ENCODE results near the gene PTPRA. TPM values are rescaled to one million over a fixed set of nuclear protein-coding genes. Genes with fewer than 3 reads are reported as not detected.

PTPRA gene
- total and polyA plus RNA-seq, 4 donors = 8.7 to 24.3 (median 15.7) TPM

DNA sequence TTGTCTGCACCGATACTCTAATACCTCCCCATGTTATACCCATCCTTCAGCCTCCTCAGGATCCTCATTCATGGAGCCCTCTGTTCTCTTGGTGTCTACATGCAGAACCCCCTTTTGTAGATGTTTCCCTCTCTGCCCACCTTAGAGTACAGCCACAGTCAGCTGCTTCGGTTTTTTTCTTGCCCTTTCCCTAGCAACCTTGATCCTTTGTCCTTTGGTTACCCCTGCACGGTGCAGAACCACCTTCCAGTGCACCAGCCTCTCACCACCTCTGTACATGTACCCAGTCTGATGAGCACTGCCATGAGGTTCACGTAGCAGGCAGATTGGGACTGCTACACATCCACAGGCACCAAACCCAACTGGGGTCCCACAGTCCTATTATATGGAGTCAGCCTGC, 25.5 kb upstream of the PTPRA start:
- Histone ChIP-seq H3K4me3 (ENCODE audit: low read depth in 1 of 3, low read length in 3 of 3) (no peak overlapping the region), H3K36me3 (ENCODE audit: control insufficient read depth in 4 of 4, insufficient read depth in 3 of 4, low read depth in 1 of 4, low read length in 3 of 4) (no peaks in the 10 kb centered on the region), H3K9me3 (ENCODE audit: control insufficient read depth in 4 of 4, low read length in 3 of 4) (no peaks in the 10 kb centered on the region), H3K27ac (ENCODE audit: low read depth in 1 of 2, low read length in 2 of 2) (no peak overlapping the region), H3K4me1 (ENCODE audit: control insufficient read depth in 4 of 4, insufficient read depth in 4 of 4, low read length in 3 of 4) (no peaks in the 10 kb centered on the region), H3K9ac (ENCODE audit: low read depth in 1 of 2, low read length in 2 of 2) (no peak overlapping the region), H3K27me3 (ENCODE audit: control insufficient read depth in 4 of 4, insufficient read depth in 4 of 4, low read length in 3 of 4) (no peaks in the 10 kb centered on the region)
- WGBS = 93% methylated on average over 4 of the region's 4 CpGs
- no peak for TF ChIP-seq TAF1 (conservative IDR thresholded peaks at IDR 0.05)
- no peak for TF ChIP-seq HNF4G (IDR thresholded peaks at IDR 0.05)
- DNase-seq (ENCODE audit: low spot score) = no peak

DNA sequence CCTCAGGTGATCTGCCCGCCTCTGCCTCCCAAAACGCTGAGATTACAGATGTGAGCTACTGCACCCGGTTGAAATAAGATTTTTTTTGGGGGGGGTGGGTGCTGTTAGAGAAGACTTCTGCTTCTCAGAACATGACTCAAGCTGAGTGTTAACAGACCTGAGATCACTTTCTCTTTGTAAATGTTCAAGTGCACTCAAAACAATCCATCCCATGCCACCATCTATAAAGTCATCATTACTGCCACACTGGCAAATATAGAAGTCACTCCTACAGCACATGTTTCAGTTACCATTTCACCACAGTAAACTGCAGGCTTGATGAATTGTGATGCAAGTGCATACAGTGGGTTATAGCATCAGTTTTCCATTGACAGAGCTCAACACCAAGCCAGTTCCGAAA, 23.8 kb upstream of the PTPRA start:
- Histone ChIP-seq H3K4me1 (ENCODE audit: control insufficient read depth in 4 of 4, insufficient read depth in 4 of 4, low read length in 3 of 4) (no peaks in the 10 kb centered on the region), H3K27me3 (ENCODE audit: control insufficient read depth in 4 of 4, insufficient read depth in 4 of 4, low read length in 3 of 4) (no peaks in the 10 kb centered on the region), H3K4me3 (ENCODE audit: low read depth in 1 of 3, low read length in 3 of 3) (no peak overlapping the region), H3K27ac (ENCODE audit: low read depth in 1 of 2, low read length in 2 of 2) (no peak overlapping the region), H3K9me3 (ENCODE audit: control insufficient read depth in 4 of 4, low read length in 3 of 4) (no peaks in the 10 kb centered on the region), H3K36me3 (ENCODE audit: control insufficient read depth in 4 of 4, insufficient read depth in 3 of 4, low read depth in 1 of 4, low read length in 3 of 4) (no peaks in the 10 kb centered on the region), H3K9ac (ENCODE audit: low read depth in 1 of 2, low read length in 2 of 2) (no peak overlapping the region)
- 93% methylated on average over 4 of the region's 4 CpGs for WGBS
- TF ChIP-seq TAF1 (conservative IDR thresholded peaks at IDR 0.05) (no peak), HNF4A (conservative IDR thresholded peaks at IDR 0.05) (no peak), JUND (IDR thresholded peaks at IDR 0.05) (no peak), RAD21 (IDR thresholded peaks at IDR 0.05) (no peak), HNF4G (IDR thresholded peaks at IDR 0.05) (no peak), EGR1 (IDR thresholded peaks at IDR 0.05; ENCODE audit: low read depth in 2 of 2) (no peak), NR2F2 (IDR thresholded peaks at IDR 0.05) (no peak), GABPA (IDR thresholded peaks at IDR 0.05 in 1 of 2, conservative IDR thresholded peaks at IDR 0.05 in 1 of 2) (no peak), FOXA1 (IDR thresholded peaks at IDR 0.05) (no peak), FOXA2 (IDR thresholded peaks at IDR 0.05) (no peak), SP1 (IDR thresholded peaks at IDR 0.05) (no peak), YY1 (IDR thresholded peaks at IDR 0.05) (no peak), RXRA (IDR thresholded peaks at IDR 0.05) (no peak)
- TF ChIP-seq, protein P1, sequence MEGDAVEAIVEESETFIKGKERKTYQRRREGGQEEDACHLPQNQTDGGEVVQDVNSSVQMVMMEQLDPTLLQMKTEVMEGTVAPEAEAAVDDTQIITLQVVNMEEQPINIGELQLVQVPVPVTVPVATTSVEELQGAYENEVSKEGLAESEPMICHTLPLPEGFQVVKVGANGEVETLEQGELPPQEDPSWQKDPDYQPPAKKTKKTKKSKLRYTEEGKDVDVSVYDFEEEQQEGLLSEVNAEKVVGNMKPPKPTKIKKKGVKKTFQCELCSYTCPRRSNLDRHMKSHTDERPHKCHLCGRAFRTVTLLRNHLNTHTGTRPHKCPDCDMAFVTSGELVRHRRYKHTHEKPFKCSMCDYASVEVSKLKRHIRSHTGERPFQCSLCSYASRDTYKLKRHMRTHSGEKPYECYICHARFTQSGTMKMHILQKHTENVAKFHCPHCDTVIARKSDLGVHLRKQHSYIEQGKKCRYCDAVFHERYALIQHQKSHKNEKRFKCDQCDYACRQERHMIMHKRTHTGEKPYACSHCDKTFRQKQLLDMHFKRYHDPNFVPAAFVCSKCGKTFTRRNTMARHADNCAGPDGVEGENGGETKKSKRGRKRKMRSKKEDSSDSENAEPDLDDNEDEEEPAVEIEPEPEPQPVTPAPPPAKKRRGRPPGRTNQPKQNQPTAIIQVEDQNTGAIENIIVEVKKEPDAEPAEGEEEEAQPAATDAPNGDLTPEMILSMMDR (IDR thresholded peaks at IDR 0.05; ENCODE audit: low read depth, low read length, missing input control) = no peak
- TF ChIP-seq, protein P2, sequence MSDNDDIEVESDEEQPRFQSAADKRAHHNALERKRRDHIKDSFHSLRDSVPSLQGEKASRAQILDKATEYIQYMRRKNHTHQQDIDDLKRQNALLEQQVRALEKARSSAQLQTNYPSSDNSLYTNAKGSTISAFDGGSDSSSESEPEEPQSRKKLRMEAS (IDR thresholded peaks at IDR 0.05) = no peak
- TF ChIP-seq, protein P3, sequence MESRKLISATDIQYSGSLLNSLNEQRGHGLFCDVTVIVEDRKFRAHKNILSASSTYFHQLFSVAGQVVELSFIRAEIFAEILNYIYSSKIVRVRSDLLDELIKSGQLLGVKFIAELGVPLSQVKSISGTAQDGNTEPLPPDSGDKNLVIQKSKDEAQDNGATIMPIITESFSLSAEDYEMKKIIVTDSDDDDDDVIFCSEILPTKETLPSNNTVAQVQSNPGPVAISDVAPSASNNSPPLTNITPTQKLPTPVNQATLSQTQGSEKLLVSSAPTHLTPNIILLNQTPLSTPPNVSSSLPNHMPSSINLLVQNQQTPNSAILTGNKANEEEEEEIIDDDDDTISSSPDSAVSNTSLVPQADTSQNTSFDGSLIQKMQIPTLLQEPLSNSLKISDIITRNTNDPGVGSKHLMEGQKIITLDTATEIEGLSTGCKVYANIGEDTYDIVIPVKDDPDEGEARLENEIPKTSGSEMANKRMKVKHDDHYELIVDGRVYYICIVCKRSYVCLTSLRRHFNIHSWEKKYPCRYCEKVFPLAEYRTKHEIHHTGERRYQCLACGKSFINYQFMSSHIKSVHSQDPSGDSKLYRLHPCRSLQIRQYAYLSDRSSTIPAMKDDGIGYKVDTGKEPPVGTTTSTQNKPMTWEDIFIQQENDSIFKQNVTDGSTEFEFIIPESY (IDR thresholded peaks at IDR 0.05) = no peak
- TF ChIP-seq, protein P4, sequence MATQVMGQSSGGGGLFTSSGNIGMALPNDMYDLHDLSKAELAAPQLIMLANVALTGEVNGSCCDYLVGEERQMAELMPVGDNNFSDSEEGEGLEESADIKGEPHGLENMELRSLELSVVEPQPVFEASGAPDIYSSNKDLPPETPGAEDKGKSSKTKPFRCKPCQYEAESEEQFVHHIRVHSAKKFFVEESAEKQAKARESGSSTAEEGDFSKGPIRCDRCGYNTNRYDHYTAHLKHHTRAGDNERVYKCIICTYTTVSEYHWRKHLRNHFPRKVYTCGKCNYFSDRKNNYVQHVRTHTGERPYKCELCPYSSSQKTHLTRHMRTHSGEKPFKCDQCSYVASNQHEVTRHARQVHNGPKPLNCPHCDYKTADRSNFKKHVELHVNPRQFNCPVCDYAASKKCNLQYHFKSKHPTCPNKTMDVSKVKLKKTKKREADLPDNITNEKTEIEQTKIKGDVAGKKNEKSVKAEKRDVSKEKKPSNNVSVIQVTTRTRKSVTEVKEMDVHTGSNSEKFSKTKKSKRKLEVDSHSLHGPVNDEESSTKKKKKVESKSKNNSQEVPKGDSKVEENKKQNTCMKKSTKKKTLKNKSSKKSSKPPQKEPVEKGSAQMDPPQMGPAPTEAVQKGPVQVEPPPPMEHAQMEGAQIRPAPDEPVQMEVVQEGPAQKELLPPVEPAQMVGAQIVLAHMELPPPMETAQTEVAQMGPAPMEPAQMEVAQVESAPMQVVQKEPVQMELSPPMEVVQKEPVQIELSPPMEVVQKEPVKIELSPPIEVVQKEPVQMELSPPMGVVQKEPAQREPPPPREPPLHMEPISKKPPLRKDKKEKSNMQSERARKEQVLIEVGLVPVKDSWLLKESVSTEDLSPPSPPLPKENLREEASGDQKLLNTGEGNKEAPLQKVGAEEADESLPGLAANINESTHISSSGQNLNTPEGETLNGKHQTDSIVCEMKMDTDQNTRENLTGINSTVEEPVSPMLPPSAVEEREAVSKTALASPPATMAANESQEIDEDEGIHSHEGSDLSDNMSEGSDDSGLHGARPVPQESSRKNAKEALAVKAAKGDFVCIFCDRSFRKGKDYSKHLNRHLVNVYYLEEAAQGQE (IDR thresholded peaks at IDR 0.05) = no peak
- TF ChIP-seq, protein P5, sequence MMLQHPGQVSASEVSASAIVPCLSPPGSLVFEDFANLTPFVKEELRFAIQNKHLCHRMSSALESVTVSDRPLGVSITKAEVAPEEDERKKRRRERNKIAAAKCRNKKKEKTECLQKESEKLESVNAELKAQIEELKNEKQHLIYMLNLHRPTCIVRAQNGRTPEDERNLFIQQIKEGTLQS (IDR thresholded peaks at IDR 0.05) = no peak
- DNase-seq (ENCODE audit: low spot score) = no peak
